ENCODE results near the gene FHAD1.
"Not testable (repeated sequence)": the region's sequence is repeated elsewhere in the genome, so short reads cannot be mapped to it uniquely, and the experiment has no call there.

The FHAD1 gene

GRCh38 chr1:15430787-15431570 is 184.0 kb downstream of the FHAD1 start:
- Histone ChIP-seq H3K9me3 (ENCODE audit: control insufficient read depth, low read length) (no peaks in the 10 kb centered on the region), H3K4me1 (no peaks in the 10 kb centered on the region), H3K36me3 (ENCODE audit: control insufficient read depth, insufficient read depth, low read length) (no peaks in the 10 kb centered on the region), H3K27ac (no peak overlapping the region), H2AFZ (no peak overlapping the region), H3K4me3 (ENCODE audit: low read depth, low read length) (no peak overlapping the region), H3K79me2 (no peaks in the 10 kb centered on the region), H3K27me3 (ENCODE audit: control insufficient read depth, insufficient read depth, low read length) (no peaks in the 10 kb centered on the region), H3K4me2 (ENCODE audit: low read length) (no peak overlapping the region), H3K9ac (no peak overlapping the region)
- peak; percentile 86 for TF ChIP-seq CTCF (IDR thresholded peaks at IDR 0.05)

- Histone ChIP-seq H3K4me1 (no peaks in the 10 kb centered on the region), H2AFZ (no peak overlapping the region), H3K27ac (no peak overlapping the region), H3K4me3 (ENCODE audit: low read depth, low read length) (no peak overlapping the region), H3K9me3 (ENCODE audit: control insufficient read depth, low read length) (no peaks in the 10 kb centered on the region), H3K36me3 (ENCODE audit: control insufficient read depth, insufficient read depth, low read length) (no peaks in the 10 kb centered on the region), H3K9ac (no peak overlapping the region), H3K4me2 (ENCODE audit: low read length) (no peak overlapping the region), H3K27me3 (ENCODE audit: control insufficient read depth, insufficient read depth, low read length) (no peaks in the 10 kb centered on the region), H3K79me2 (no peaks in the 10 kb centered on the region)
- TF ChIP-seq CTCF (IDR thresholded peaks at IDR 0.05) = no peak
Observed at GRCh38 chr1:15431571-15431948, 184.5 kb downstream of the FHAD1 start.

GRCh38 chr1:15432324-15432723 is 185.3 kb downstream of the FHAD1 start:
- TF ChIP-seq CTCF (IDR thresholded peaks at IDR 0.05) = no peak
- Histone ChIP-seq H3K9me3 (ENCODE audit: control insufficient read depth, low read length) (no peaks in the 10 kb centered on the region), H3K27ac (no peak overlapping the region), H3K9ac (no peak overlapping the region), H3K4me3 (ENCODE audit: low read depth, low read length) (no peak overlapping the region), H2AFZ (no peak overlapping the region), H3K79me2 (no peaks in the 10 kb centered on the region), H3K27me3 (ENCODE audit: control insufficient read depth, insufficient read depth, low read length) (no peaks in the 10 kb centered on the region), H3K4me1 (no peaks in the 10 kb centered on the region), H3K36me3 (ENCODE audit: control insufficient read depth, insufficient read depth, low read length) (no peaks in the 10 kb centered on the region), H3K4me2 (ENCODE audit: low read length) (no peak overlapping the region)

GRCh38 chr1:15433471-15433870 is 186.4 kb downstream of the FHAD1 start:
- Histone ChIP-seq H3K4me2 (ENCODE audit: low read length) (no peak overlapping the region), H3K9ac (no peak overlapping the region), H3K9me3 (ENCODE audit: control insufficient read depth, low read length) (no peaks in the 10 kb centered on the region), H3K27ac (no peak overlapping the region), H3K79me2 (no peaks in the 10 kb centered on the region), H3K4me3 (ENCODE audit: low read depth, low read length) (no peak overlapping the region), H3K36me3 (ENCODE audit: control insufficient read depth, insufficient read depth, low read length) (no peaks in the 10 kb centered on the region), H3K4me1 (no peaks in the 10 kb centered on the region), H3K27me3 (ENCODE audit: control insufficient read depth, insufficient read depth, low read length) (no peaks in the 10 kb centered on the region), H2AFZ (no peak overlapping the region)
- no peak for TF ChIP-seq CTCF (IDR thresholded peaks at IDR 0.05)

- not testable (repeated sequence) for H3K9me3 ChIP-seq (ENCODE audit: control insufficient read depth, low read length); H3K9ac ChIP-seq; H3K27me3 ChIP-seq (ENCODE audit: control insufficient read depth, insufficient read depth, low read length); H3K4me2 ChIP-seq (ENCODE audit: low read length); H3K79me2 ChIP-seq; H2AFZ ChIP-seq; H3K36me3 ChIP-seq (ENCODE audit: control insufficient read depth, insufficient read depth, low read length); H3K4me1 ChIP-seq; H3K27ac ChIP-seq; H3K4me3 ChIP-seq (ENCODE audit: low read depth, low read length)
Observed at GRCh38 chr1:15434739-15435138, 187.7 kb downstream of the FHAD1 start.

Measured in parathyroid adenoma (tissue), 2 donors.